ENCODE data around the gene CCNQ. TPM values are rescaled to one million over a fixed set of nuclear protein-coding genes. Genes with fewer than 3 reads are reported as not detected.

Gene CCNQ
- total and polyA plus RNA-seq, 8 donors = 6.7 to 32.1 (median 8.5) TPM

DNA sequence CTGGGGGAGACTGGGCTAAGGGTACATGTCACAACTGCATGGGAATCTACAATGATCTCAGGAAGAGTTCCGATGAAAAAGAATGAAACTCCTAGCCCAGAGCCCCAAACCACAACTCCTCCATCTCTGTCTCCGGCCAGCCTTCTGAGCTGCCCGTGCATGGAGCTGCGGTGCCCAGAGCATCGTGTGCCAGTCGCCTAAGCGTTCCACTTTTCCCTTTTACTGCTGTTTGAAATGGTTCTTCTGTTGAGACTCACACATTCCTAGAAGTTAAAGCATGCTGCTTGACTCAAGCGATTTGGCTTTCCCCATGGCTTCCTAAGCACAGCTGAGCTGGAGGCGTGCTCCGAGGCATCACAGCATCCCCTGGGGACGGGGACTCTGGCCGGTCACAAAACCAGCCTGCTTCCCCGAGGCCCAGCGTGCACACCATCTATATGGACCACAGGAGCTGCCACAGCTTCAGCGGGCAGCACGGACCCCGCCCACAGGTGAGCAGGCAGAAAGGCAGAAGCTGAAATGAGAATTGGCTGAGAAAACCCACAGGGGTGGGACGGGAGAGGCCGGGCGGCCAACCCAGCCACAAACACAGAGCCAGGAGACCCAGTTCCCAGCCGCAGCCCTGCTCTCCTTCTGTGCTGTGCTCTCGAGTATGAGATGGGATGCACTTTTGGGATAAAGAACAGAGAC lies 5.0 kb downstream of the CCNQ start:
- no peak overlapping the region for H3K4me3 ChIP-seq
- no peaks in the 10 kb centered on the region for H3K27me3 ChIP-seq
- intact Hi-C loops (cut with DNase I) = no loop called here
- ATAC-seq (no peak), DNase-seq (no peak), FAIRE-seq (no peak)
- TF ChIP-seq, protein P1, sequence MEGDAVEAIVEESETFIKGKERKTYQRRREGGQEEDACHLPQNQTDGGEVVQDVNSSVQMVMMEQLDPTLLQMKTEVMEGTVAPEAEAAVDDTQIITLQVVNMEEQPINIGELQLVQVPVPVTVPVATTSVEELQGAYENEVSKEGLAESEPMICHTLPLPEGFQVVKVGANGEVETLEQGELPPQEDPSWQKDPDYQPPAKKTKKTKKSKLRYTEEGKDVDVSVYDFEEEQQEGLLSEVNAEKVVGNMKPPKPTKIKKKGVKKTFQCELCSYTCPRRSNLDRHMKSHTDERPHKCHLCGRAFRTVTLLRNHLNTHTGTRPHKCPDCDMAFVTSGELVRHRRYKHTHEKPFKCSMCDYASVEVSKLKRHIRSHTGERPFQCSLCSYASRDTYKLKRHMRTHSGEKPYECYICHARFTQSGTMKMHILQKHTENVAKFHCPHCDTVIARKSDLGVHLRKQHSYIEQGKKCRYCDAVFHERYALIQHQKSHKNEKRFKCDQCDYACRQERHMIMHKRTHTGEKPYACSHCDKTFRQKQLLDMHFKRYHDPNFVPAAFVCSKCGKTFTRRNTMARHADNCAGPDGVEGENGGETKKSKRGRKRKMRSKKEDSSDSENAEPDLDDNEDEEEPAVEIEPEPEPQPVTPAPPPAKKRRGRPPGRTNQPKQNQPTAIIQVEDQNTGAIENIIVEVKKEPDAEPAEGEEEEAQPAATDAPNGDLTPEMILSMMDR (IDR thresholded peaks at IDR 0.05) = no peak
- no peaks in the 10 kb centered on the region for H3K36me3 ChIP-seq
- no peaks in the 10 kb centered on the region for H3K4me1 ChIP-seq
- 79 to 90% methylated on average over 22 of the region's 22 CpGs for WGBS, 2 donors
- H3K27ac ChIP-seq = no peak overlapping the region
- H3K9me3 ChIP-seq = no peaks in the 10 kb centered on the region

DNA sequence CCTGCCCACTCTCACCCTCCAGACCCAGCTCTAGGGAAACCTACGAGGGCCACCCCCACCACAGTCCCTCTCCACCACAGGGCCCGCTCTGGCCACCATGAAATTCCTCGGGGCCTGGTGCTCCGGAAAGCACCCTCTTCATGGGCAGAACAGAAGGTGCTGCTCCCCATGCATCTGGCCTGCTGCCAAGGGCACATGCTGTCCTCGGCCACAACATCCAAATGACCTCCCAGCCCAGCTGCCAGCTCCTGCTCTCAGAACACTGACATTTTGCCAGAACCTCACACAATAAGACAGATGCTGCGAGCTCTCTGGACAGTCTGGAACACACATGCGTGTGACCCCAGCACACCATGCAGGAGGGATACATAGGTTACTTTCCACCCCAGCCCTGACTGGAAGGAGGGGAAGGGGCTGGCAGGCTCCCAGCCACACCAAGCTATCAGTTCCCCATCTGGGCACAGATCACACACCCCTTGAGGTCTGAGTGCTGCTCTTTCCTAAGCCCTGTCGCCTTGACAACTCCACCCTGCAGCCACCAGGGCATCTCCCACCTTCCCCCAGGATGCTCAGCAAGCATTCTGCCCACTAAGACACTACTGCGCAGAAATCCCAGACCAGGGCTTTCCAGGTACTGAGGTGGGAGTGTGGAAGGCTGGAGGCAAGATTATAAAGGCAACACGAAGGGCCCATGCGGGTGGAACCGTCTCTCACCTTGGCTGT lies 5.8 kb downstream of the CCNQ start:
- ATAC-seq = peak in 2 of 4 donors; percentile 16 to 49
- H3K9me3 ChIP-seq = no peaks in the 10 kb centered on the region
- 79 to 84% methylated on average over 12 of the region's 12 CpGs for WGBS, 2 donors
- TF ChIP-seq, protein P1 (IDR thresholded peaks at IDR 0.05) = no peak
- no peak for FAIRE-seq
- no peak overlapping the region for H3K4me3 ChIP-seq
- H3K27ac ChIP-seq = no peak overlapping the region
- no peaks in the 10 kb centered on the region for H3K27me3 ChIP-seq
- H3K4me1 ChIP-seq = no peaks in the 10 kb centered on the region
- H3K36me3 ChIP-seq = no peaks in the 10 kb centered on the region
- peak in 2 of 6 donors; percentile 56 to 75 for DNase-seq
- intact Hi-C loops (cut with DNase I) = no loop called here

DNA sequence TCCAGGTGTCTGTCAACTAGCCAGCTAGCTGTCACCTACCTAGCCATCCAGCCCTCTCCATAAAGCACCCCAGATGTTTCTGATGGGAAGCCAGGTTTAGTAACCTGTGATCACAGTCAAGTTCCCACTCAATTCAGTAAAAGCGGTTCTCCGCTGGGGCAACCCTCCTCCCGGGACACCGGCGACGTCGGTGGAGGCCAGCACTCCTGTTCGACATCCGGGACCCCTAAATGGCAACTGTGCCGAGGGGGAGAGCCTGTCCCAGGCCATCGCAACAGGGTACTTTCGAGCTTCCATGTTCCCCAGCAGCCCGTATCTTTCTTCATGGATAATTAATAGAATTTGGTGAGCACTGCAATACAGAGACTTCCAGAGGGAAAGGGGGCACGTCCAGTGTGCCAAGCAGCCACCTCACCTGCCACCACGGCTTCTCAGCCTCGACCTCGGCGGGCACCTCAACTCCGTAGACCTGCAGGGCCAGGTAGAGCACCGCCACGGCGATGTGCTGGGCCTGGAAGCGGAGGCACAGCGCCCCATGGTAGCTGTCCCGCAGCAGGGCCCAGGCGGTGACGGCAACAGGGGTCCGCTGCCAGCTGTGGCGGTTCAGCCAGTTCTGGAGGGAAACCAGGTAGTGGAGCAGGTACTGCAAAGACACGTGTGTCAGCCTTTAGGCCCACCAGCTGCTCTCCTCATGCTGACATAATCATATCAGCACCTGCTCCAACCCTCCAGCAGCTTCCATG lies 6.7 kb downstream of the CCNQ start:
- 90 to 96% methylated on average over 30 of the region's 30 CpGs for WGBS, 2 donors
- Histone ChIP-seq H3K27ac (no peak overlapping the region), H3K36me3 (no peaks in the 10 kb centered on the region), H3K4me1 (no peaks in the 10 kb centered on the region), H3K9me3 (no peaks in the 10 kb centered on the region), H3K4me3 (no peak overlapping the region), H3K27me3 (no peaks in the 10 kb centered on the region)
- intact Hi-C loops (cut with DNase I) = no loop called here
- DNase-seq (peak in 2 of 6 donors; percentile 29 to 53), ATAC-seq (no peak), FAIRE-seq (no peak)
- TF ChIP-seq, protein P1 (IDR thresholded peaks at IDR 0.05) = no peak

DNA sequence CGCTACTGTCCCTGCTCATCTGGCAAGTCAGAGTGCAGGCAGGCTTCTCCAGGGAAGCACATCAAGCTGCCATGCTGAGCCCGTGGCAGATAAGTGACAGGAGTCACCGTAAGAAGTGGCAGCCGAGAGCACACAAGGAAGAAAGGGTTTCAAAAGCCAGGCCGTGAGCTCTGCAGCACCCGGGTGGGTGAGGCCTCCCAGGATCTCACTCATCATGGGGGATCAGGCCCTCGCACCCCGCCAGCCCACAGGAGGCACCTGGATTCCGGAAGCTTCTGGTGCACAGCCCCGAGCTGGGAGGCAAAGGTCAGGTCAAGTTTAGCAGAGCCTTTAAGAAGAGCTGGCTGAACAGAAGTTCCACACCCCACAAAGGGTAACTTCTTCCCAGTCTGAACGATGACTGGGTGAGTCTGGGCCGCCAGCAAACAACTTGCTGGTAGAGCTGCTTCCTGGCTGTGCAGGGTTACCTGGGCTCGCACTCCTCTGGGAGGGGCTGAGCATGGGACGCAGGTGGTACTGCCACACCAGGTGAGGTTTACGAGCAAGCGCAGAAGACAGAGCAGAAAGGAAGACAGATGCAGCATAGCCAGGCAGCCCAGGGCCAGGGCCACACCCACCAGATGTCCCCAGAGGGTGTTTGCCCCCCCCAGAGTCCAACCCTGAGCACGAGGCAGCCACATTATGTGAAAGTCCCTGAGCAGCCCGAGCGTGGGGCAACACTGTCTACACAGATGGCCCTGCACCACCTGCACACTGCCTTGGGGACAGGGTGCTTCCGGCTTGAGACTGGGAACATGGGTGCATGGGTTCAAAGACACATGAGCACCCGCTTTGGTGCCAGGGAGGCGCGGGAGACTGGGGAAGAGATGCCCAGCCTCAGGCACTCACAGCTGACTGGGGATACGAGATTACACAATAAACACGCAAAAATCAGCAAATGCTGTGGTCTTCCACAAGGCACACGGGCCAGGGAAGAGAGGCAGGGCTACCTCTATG lies 7.7 kb downstream of the CCNQ start:
- FAIRE-seq = no peak
- Histone ChIP-seq H3K4me1 (no peaks in the 10 kb centered on the region), H3K27ac (no peak overlapping the region), H3K27me3 (no peaks in the 10 kb centered on the region), H3K4me3 (no peak overlapping the region), H3K9me3 (no peaks in the 10 kb centered on the region), H3K36me3 (no peaks in the 10 kb centered on the region)
- peak in 1 of 6 donors; percentile 48 for DNase-seq
- TF ChIP-seq, protein P1 (IDR thresholded peaks at IDR 0.05) = no peak
- peak in 2 of 4 donors; percentile 23 to 59 for ATAC-seq
- intact Hi-C loops (cut with DNase I) = no loop called here
- WGBS, 2 donors = 78 to 89% methylated on average over 26 of the region's 26 CpGs

All from pancreas (tissue), 10 donors.